ENCODE results near the gene MYBBP1A.
"Not testable (repeated sequence)": the region's sequence is repeated elsewhere in the genome, so short reads cannot be mapped to it uniquely, and the experiment has no call there.

The MYBBP1A gene

DNA sequence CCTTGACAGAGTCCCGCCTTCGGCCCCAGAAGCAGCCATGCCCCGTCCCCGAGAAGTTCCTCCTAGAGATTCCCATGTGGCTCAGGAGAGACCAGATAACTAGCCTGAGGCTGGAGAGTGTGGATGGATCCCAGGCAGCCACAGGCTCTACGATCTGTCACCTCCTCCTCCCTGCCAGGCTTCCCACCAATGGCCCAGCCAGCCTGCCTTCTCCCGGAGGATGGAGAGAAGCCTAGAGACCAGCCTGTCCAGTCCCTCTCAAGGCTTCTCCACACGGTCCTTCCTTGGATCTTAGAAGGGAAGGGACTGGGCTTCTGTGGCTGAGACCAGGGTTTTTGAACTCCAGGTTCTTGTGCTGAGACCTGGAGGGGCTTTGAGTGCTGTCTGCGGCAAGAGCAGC is 27.5 kb upstream of the MYBBP1A start:
- DNase-seq (ENCODE audit: low read depth): no peak
- TF ChIP-seq, protein P1, sequence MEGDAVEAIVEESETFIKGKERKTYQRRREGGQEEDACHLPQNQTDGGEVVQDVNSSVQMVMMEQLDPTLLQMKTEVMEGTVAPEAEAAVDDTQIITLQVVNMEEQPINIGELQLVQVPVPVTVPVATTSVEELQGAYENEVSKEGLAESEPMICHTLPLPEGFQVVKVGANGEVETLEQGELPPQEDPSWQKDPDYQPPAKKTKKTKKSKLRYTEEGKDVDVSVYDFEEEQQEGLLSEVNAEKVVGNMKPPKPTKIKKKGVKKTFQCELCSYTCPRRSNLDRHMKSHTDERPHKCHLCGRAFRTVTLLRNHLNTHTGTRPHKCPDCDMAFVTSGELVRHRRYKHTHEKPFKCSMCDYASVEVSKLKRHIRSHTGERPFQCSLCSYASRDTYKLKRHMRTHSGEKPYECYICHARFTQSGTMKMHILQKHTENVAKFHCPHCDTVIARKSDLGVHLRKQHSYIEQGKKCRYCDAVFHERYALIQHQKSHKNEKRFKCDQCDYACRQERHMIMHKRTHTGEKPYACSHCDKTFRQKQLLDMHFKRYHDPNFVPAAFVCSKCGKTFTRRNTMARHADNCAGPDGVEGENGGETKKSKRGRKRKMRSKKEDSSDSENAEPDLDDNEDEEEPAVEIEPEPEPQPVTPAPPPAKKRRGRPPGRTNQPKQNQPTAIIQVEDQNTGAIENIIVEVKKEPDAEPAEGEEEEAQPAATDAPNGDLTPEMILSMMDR (conservative IDR thresholded peaks at IDR 0.05; ENCODE audit: low read length): no peak
- no peak overlapping the region for H3K4me3 ChIP-seq (ENCODE audit: low read length)

DNA sequence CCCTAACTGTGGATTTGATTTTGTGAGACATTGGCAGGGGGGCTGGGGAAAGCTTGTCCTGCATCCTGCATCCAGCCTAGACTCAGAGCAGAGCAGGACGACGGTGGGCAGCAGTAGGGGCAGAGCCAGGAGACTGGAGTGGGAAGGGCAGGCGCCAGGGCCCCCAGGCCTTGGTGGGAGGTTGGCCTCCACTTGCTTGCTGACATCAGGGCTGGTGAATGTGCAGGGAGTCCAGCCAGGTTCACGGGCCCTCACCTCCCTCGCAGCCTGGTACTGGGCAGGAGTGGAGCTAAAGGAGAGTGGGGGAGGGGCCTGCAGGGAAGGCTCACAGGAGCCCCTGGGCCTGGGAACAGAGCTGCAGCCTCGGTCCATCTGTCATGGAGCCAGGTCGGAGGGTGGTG is 26.9 kb upstream of the MYBBP1A start:
- H3K4me3 ChIP-seq (ENCODE audit: low read length): no peak overlapping the region
- no peak for DNase-seq (ENCODE audit: low read depth)
- TF ChIP-seq, protein P1 (conservative IDR thresholded peaks at IDR 0.05; ENCODE audit: low read length): no peak

DNA sequence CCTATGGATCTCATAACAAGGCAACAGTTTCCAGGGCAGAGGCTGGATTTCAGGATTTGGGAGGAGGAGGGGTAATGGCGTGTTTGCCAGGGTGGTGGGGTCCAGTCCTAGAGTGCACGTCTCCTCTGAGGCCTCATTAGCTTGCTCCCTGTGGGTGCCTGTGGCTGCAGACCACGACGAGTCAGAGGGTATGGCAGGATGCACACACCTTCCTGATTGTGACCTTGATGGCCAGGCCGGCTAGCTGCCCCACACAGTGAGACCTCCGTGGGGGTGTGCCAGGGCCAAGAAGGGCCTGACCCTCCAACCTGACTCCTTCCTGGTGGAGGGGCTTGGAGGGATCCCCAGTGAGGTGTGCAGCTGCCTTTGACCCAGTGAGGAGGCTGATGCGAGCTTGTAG is 25.1 kb upstream of the MYBBP1A start:
- no peak for DNase-seq (ENCODE audit: low read depth)
- TF ChIP-seq, protein P1 (conservative IDR thresholded peaks at IDR 0.05; ENCODE audit: low read length): no peak
- H3K4me3 ChIP-seq (ENCODE audit: low read length): no peak overlapping the region

DNA sequence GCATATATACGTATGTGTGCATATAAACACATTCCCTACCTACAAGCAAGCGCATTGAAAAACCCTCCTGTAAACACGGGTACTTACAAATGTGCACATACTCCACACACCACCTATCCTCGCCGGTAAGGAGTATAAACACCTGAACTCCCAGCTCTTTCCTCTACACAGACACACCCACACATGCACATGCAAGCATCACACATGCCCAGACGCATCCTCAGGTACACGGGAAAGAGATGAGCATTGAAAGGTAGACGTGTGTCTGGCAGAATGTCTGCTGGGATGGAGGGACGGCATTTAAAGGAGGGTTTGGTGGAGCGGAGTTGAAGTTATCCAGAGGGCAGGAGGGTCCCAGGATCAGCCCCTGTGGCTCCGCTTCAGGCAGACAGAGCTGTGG is 24.5 kb upstream of the MYBBP1A start:
- H3K4me3 ChIP-seq (ENCODE audit: low read length): no peak overlapping the region
- DNase-seq (ENCODE audit: low read depth): no peak
- TF ChIP-seq, protein P1 (conservative IDR thresholded peaks at IDR 0.05; ENCODE audit: low read length): no peak

DNA sequence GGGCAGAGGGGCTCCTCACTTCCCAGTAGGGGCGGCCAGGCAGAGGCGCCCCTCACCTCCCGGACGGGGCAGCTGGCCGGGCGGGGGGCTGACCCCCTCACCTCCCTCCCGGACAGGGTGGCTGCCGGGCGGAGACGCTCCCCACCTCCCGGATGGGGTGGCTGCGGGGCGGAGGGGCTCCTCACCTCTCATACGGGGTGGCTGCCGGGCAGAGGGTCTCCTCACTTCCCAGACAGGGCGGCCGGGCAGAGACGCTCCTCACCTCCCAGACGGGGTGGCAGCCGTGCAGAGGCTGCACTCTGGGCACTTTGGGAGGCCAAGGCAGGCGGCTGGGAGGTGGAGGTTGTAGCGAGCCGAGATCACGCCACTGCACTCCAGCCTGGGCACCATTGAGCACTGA is 23.2 kb upstream of the MYBBP1A start:
- not testable (repeated sequence) for DNase-seq (ENCODE audit: low read depth); H3K4me3 ChIP-seq (ENCODE audit: low read length)

DNA sequence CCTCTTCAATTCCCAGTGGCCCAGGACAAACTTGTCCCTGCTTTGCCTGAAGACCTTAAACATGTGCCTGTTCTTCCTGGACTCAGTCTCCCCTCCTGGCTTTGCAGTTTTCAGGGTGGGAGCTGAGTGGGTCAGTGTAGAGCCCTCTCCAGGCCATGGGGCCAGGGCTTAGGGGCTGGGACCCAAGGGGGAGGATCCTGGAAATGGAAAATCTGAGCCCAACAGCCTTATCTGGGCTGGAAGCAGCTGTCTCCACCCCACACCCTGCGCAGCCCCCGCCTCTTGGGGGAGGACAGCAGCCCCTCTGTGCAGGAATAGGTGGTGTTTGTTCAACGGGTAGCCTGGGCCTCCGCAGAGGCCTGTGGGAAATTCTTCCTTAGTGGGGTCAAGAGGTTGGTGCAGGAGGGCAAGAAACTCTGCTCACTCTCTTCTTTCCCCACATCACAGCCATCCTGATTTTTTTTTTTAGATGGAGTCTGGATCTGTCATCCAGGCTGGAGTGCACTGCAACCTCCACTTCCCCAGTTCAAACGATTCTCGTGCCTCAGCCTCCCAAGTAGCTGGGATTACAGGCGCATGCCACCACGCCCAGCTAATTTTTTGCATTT is 22.3 kb upstream of the MYBBP1A start:
- H3K4me3 ChIP-seq (ENCODE audit: low read length): no peak overlapping the region
- DNase-seq (ENCODE audit: low read depth): no peak
- TF ChIP-seq, protein P1 (conservative IDR thresholded peaks at IDR 0.05; ENCODE audit: low read length): no peak

DNA sequence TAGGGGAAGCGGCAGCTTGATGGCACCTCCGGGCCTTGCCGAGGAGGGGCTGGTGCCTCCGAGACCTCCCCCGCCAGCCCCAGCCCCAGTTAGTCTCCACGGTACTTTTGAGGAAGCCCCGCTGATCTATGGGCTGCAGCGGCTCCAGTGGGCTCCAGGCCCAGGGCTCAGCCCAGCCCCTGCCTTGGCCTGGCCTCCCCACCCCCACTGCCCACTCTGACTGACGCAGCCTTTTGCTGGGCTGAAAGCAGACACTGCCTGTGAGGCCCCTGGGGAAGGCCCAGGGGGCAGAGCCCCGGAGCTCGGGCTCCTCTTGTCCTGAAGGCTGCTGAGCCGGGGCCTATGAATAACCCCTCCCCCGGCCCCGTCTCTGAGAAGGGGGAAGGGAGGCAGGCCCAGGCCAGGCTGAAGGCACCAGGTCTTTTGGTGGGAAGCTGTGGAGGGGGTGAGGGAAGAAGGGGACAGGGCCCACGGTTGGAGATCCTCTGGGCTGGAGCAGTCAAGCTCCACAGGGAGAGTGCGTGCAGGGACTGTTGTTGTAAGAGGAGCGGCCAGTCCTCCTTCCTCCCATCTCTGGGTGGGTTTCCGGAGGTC is 21.6 kb upstream of the MYBBP1A start:
- no peak overlapping the region for H3K4me3 ChIP-seq (ENCODE audit: low read length)
- TF ChIP-seq, protein P1 (conservative IDR thresholded peaks at IDR 0.05; ENCODE audit: low read length): no peak
- no peak for DNase-seq (ENCODE audit: low read depth)

Data from AG10803 (cell line).